Aorta (tissue), 5 donors: ENCODE results near the gene MVP. TPM values are rescaled to one million over a fixed set of nuclear protein-coding genes. Genes with fewer than 3 reads are reported as not detected.

Experiments used
- ATAC-seq: fragments of 200-7000 bp; cut with Tn5 transposase; one replicate; pipeline ENCODE4 v1.9.1; 2022; ENCODE audit warnings: moderate library complexity; ENCODE audit not compliant: low FRiP score
- DNase-seq, 2 donors: peaks; one replicate each; pipeline ENCODE4 v3.0.0-alpha.2; 2020
- H3K27ac ChIP-seq, 2 donors: one replicate each; pipeline ENCODE4 v1.5.1; 2013; ENCODE audit warnings: low read length in 2 of 2, mild to moderate bottlenecking in 2 of 2, moderate library complexity in 2 of 2, control low read depth in 1 of 2, inconsistent platforms in 1 of 2, low read depth in 1 of 2
- H3K27me3 ChIP-seq, 2 donors: one replicate each; pipeline ENCODE4 v1.6.1; 2013; ENCODE audit warnings: control low read depth in 1 of 2, low read length in 1 of 2, mild to moderate bottlenecking in 1 of 2, moderate library complexity in 1 of 2; ENCODE audit not compliant: insufficient read depth in 2 of 2, control insufficient read depth in 1 of 2
- H3K36me3 ChIP-seq, 2 donors: one replicate each; pipeline ENCODE4 v1.6.1; 2013; ENCODE audit warnings: control low read depth in 1 of 2, low read length in 1 of 2, mild to moderate bottlenecking in 1 of 2; ENCODE audit not compliant: insufficient read depth in 2 of 2, control insufficient read depth in 1 of 2
- H3K4me1 ChIP-seq, 2 donors: one replicate each; pipeline ENCODE4 v1.6.1; 2013; ENCODE audit warnings: low read length in 2 of 2, control low read depth in 1 of 2, mild to moderate bottlenecking in 1 of 2, moderate library complexity in 1 of 2; ENCODE audit not compliant: insufficient read depth in 2 of 2, control insufficient read depth in 1 of 2
- H3K4me3 ChIP-seq, 2 donors: one replicate each; pipeline ENCODE4 v1.5.1; 2013; ENCODE audit warnings: low read length in 2 of 2, control low read depth in 1 of 2, mild to moderate bottlenecking in 1 of 2
- H3K9me3 ChIP-seq: one replicate; pipeline ENCODE4 v1.6.1; 2013; ENCODE audit warnings: mild to moderate bottlenecking, low read length; ENCODE audit not compliant: control insufficient read depth
- WGBS, 2 donors: extraction: QIAGEN DNeasy Blood & Tissue Kit; methylation state at CpG; one replicate each; pipeline ENCODE4 v1.1.7; 2013; 5-methylcytosine and 5-hydroxymethylcytosine counted together
- intact Hi-C, 2 donors: fragments of 100-400 bp; cut with DNase I; formaldehyde crosslinking; loops; one replicate each; pipeline versions ENCODE4 v1.14.2 to v1.15.0; 2022
- polyA plus RNA-seq, 2 donors: library from polyadenylated mRNA; stranded (reverse); fragments of 200-250 nt; gene quantifications; one replicate each; pipeline ENCODE4 v1.2.3, GENCODE V29; 2013
- total RNA-seq, 2 donors: library from RNA; stranded (reverse); fragmentation: NEBNext Ultra II Directional; extraction: Animal tissue kit (Norgen Biotek cat#: 25700); gene quantifications; one replicate each; pipeline ENCODE4 v1.2.1, GENCODE V29; 2021
- donor health status: healthy with polysubstance abuse.
- donor health status: Bipolar disorder and iron deficiency.
- donor health status: DM: no; HTN: no; CAD: no.
- donor health status: DM: no; HTN: no; CAD: no.
- donor health status: DM: yes; HTN: yes; CAD: no.

The MVP gene
- total and polyA plus RNA-seq, 4 donors = 76.8 to 186 (median 161) TPM

- 90% methylated on average over 23 of the region's 23 CpGs for WGBS, 2 donors
- intact Hi-C loops = loop anchor here in 1 of 2 donors (10.0 kb wide), 1 partner anchor 137 kb away; no protein-coding TSS in a partner anchor
Observed at GRCh38 chr16:29841631-29842030, 21.4 kb downstream of the MVP start.

DNA sequence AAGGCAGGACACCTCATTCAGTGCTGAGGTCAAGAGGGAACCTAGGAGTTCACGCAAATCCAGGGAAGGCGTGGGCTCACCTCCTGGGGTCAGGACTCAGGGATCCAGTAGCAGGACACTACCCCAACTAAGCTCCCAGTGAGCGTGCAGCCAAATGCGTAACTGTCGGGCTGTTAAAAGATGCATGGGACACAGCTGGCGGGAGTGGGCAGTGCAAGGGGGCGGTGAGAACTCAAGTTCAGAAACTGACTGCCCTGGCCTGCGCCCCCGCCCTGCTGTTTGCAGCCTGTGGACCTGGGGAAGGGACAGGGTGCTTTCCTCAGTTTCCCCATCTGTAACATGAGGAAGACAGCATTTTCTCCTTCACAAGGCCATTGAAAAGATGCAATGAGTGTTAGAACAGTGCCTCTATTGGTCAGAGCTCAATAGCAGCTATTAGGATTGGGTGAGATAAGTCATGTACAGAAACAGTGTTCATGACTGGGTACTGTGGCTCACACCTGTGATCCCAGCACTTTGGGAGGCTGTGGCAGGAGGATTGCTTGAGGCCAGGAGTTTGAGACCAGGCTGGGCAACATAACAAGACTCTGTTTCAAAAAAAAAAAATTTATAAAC lies 22.6 kb downstream of the MVP start:
- H3K27ac ChIP-seq = no peak overlapping the region
- no peaks in the 10 kb centered on the region for H3K9me3 ChIP-seq
- ATAC-seq = no peak
- no peak overlapping the region for H3K4me3 ChIP-seq
- DNase-seq = no peak
- no peaks in the 10 kb centered on the region for H3K4me1 ChIP-seq
- H3K27me3 ChIP-seq = no peaks in the 10 kb centered on the region
- peaks cover 2 to 13% of the 10 kb centered on the region in 2 donors for H3K36me3 ChIP-seq
- intact Hi-C loops = loop anchor here in 1 of 2 donors (10.0 kb wide), 1 partner anchor 138 kb away; no protein-coding TSS in a partner anchor
- 95 to 96% methylated on average over 9 of the region's 9 CpGs for WGBS, 2 donors

More at GRCh38 chr16:29841631-29842030, 21.4 kb downstream of the MVP start:
- Histone ChIP-seq H3K9me3 (no peaks in the 10 kb centered on the region), H3K36me3 (peaks cover 2 to 10% of the 10 kb centered on the region in 2 donors), H3K4me1 (no peaks in the 10 kb centered on the region), H3K27ac (no peak overlapping the region), H3K4me3 (no peak overlapping the region), H3K27me3 (no peaks in the 10 kb centered on the region)
- DNase-seq (no peak), ATAC-seq (no peak)

DNA sequence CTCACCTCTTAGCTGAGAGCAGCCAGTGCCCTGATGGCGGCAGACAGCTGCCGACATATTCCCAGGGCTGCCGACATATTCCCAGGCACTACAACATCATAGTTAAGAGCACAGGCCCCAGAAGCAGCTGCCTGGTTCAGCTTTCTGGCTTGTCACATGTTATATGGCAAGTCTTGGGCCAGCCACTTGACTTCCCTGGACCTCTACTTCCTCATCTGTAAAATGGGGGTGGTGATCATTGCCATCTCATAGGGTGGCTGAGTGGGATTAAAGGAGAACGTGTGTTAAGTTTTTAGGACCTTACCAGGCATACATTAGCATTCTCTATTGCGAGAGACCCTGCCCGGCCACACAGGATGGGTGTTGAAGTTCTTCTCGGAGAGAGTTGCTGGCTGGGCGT lies 23.7 kb downstream of the MVP start:
- H3K4me1 ChIP-seq = no peaks in the 10 kb centered on the region
- no peaks in the 10 kb centered on the region for H3K9me3 ChIP-seq
- WGBS, 2 donors = 93 to 95% methylated on average over 8 of the region's 8 CpGs
- H3K27ac ChIP-seq = no peak overlapping the region
- H3K36me3 ChIP-seq = peaks cover 2 to 13% of the 10 kb centered on the region in 2 donors
- H3K4me3 ChIP-seq = no peak overlapping the region
- no peak for ATAC-seq
- no peaks in the 10 kb centered on the region for H3K27me3 ChIP-seq
- intact Hi-C loops = loop anchor here in 1 of 2 donors (10.0 kb wide), 1 partner anchor 139 kb away; no protein-coding TSS in a partner anchor
- no peak for DNase-seq

GRCh38 chr16:29844575-29845331 lies 24.5 kb downstream of the MVP start:
- 91% methylated on average over 28 of the region's 28 CpGs for WGBS, 2 donors
- H3K36me3 ChIP-seq = peaks cover 2 to 13% of the 10 kb centered on the region in 2 donors
- peak; percentile 34 for ATAC-seq
- H3K4me3 ChIP-seq = no peak overlapping the region
- intact Hi-C loops = loop anchor here in 1 of 2 donors (10.0 kb wide), 1 partner anchor 140 kb away; no protein-coding TSS in a partner anchor
- H3K4me1 ChIP-seq = no peaks in the 10 kb centered on the region
- H3K9me3 ChIP-seq = no peaks in the 10 kb centered on the region
- no peak overlapping the region for H3K27ac ChIP-seq
- H3K27me3 ChIP-seq = no peaks in the 10 kb centered on the region
- DNase-seq = no peak

DNA sequence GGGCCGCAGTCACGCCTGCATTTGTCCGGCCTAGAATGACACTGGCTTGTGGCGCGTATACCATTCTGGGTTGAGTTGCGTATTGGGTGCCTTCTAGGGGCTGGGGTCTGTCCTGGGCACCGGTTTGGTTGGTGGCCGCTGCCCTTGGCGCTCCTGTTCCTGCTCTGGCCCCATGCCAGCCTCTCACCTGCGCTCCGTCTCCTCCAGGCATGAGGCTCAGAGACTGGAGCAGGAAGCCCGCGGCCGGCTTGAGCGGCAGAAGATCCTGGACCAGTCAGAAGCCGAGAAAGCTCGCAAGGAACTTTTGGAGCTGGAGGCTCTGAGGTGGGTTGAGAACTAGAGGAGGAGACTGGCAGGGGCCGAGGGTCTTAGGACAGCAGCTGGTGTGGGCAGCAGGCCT lies 25.4 kb downstream of the MVP start:
- H3K4me3 ChIP-seq = no peak overlapping the region
- H3K9me3 ChIP-seq = no peaks in the 10 kb centered on the region
- ATAC-seq = no peak
- peaks cover 2 to 10% of the 10 kb centered on the region in 2 donors for H3K36me3 ChIP-seq
- H3K4me1 ChIP-seq = no peaks in the 10 kb centered on the region
- intact Hi-C loops = loop anchor here in 1 of 2 donors (10.0 kb wide), 1 partner anchor 141 kb away; no protein-coding TSS in a partner anchor
- no peaks in the 10 kb centered on the region for H3K27me3 ChIP-seq
- H3K27ac ChIP-seq = no peak overlapping the region
- no peak for DNase-seq
- 94 to 96% methylated on average over 18 of the region's 18 CpGs for WGBS, 2 donors

GRCh38 chr16:29848420-29849297 lies 28.4 kb downstream of the MVP start:
- DNase-seq (peak; percentile 87 to 93), ATAC-seq (peak; percentile 86)
- H3K27ac ChIP-seq = peak overlapping the region in 1 of 2 donors; percentile 38
- H3K36me3 ChIP-seq = peaks cover 2 to 6% of the 10 kb centered on the region in 2 donors
- intact Hi-C loops = loop anchor here in 1 of 2 donors (10.0 kb wide), 1 partner anchor 144 kb away; no protein-coding TSS in a partner anchor
- 46 to 49% methylated on average over 15 of the region's 15 CpGs for WGBS, 2 donors
- no peaks in the 10 kb centered on the region for H3K4me1 ChIP-seq
- no peaks in the 10 kb centered on the region for H3K27me3 ChIP-seq
- H3K4me3 ChIP-seq = no peak overlapping the region
- no peaks in the 10 kb centered on the region for H3K9me3 ChIP-seq

- Histone ChIP-seq H3K4me3 (no peak overlapping the region), H3K36me3 (peaks cover 2 to 6% of the 10 kb centered on the region in 2 donors), H3K27ac (no peak overlapping the region), H3K9me3 (no peaks in the 10 kb centered on the region), H3K27me3 (no peaks in the 10 kb centered on the region), H3K4me1 (no peaks in the 10 kb centered on the region)
- 29 to 34% methylated on average over 5 of the region's 5 CpGs for WGBS, 2 donors
- DNase-seq = no peak
- no peak for ATAC-seq
- intact Hi-C loops = loop anchor here in 1 of 2 donors (10.0 kb wide), 1 partner anchor 145 kb away; no protein-coding TSS in a partner anchor
Observed at GRCh38 chr16:29849505-29849904, 29.2 kb downstream of the MVP start.

DNA sequence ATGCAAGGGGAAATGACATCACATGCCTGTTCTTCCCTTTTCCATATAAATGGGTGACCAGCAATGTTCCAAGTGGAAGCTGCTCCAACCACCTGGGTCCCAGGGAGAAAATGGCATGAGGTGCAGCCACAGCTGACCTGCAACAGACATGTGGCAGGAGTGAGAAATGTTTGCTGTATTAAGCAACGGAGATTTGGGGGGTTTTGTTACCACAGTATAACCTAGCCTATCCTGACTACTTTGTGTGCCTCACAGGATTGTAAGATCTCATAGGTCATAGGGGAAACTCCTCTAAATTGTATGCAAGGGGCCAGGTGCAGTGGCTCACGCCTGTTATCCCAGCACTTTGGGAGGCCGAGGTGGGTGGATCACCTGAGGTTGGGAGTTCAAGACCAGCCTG lies 30.7 kb downstream of the MVP start:
- Histone ChIP-seq H3K4me1 (no peaks in the 10 kb centered on the region), H3K4me3 (no peak overlapping the region), H3K9me3 (no peaks in the 10 kb centered on the region), H3K27ac (no peak overlapping the region), H3K27me3 (no peaks in the 10 kb centered on the region), H3K36me3 (peaks cover 2 to 5% of the 10 kb centered on the region in 2 donors)
- intact Hi-C loops = no loop called here
- DNase-seq = no peak
- WGBS, 2 donors = 88% methylated on average over 3 of the region's 3 CpGs
- ATAC-seq = no peak
